Kidney (tissue), 14 donors: ENCODE results near the gene ST6GAL2. TPM values are rescaled to one million over a fixed set of nuclear protein-coding genes. Genes with fewer than 3 reads are reported as not detected.
A peak's percentile ranks its signal among the peaks of the same experiment; 100 is the strongest.

Experiments
- DNase-seq, 5 donors: peaks; one replicate each; pipeline ENCODE4 v3.0.0-alpha.2; 2013 to 2020
- FAIRE-seq: peaks from 2 replicates; lab custom pipeline; 2012; peaks lifted over from hg19 to GRCh38; lab: Jason Lieb, UNC
- H3K27ac ChIP-seq, 2 donors: one replicate each; pipeline ENCODE4 v1.7.0; 2013; ENCODE audit warnings: low read depth in 2 of 2, low read length in 2 of 2, inconsistent platforms in 1 of 2
- H3K27me3 ChIP-seq: one replicate; pipeline ENCODE4 v1.7.1; 2013; ENCODE audit warnings: low read length, inconsistent platforms; ENCODE audit not compliant: control insufficient read depth, insufficient read depth
- H3K36me3 ChIP-seq, 3 donors: one replicate each; pipeline versions ENCODE4 v1.7.0 to v1.7.1; 2013; ENCODE audit warnings: low read length in 3 of 3, control low read depth in 1 of 3, inconsistent platforms in 1 of 3; ENCODE audit not compliant: insufficient read depth in 3 of 3, control insufficient read depth in 2 of 3
- H3K4me1 ChIP-seq, 3 donors: one replicate each; pipeline versions ENCODE4 v1.7.0 to v1.7.1; 2013; ENCODE audit warnings: low read length in 3 of 3, inconsistent platforms in 1 of 3, low read depth in 1 of 3; ENCODE audit not compliant: control insufficient read depth in 2 of 3, insufficient read depth in 2 of 3
- H3K4me3 ChIP-seq, 3 donors: one replicate each; pipeline versions ENCODE4 v1.7.0 to v1.8.1; 2013; ENCODE audit warnings: low read length in 3 of 3, control low read depth in 1 of 3, inconsistent platforms in 1 of 3
- H3K9ac ChIP-seq, 3 donors: one replicate each; pipeline versions ENCODE4 v1.7.0 to v1.7.1; 2013; ENCODE audit warnings: low read length in 3 of 3, control low read depth in 1 of 3, inconsistent platforms in 1 of 3
- H3K9me3 ChIP-seq, 3 donors: one replicate each; pipeline versions ENCODE4 v1.7.0 to v1.7.1; 2013; ENCODE audit warnings: low read length in 3 of 3, control low read depth in 1 of 3, inconsistent platforms in 1 of 3; ENCODE audit not compliant: control insufficient read depth in 2 of 3, insufficient read depth in 1 of 3
- CTCF ChIP-seq: IDR thresholded peaks from 3 replicates; pipeline ENCODE4 v1.5.1; 2012; ENCODE audit warnings: mild to moderate bottlenecking, moderate library complexity, borderline replicate concordance; ENCODE audit not compliant: insufficient read depth; ENCODE audit errors: extremely low read depth
- intact Hi-C: fragments of 100-400 bp; cut with DNase I; formaldehyde crosslinking; loops from one replicate; pipeline ENCODE4 v1.11.1; 2022
- polyA plus RNA-seq: library from polyadenylated mRNA; stranded (reverse); fragments of 350-450 nt; fragmentation: Illumina TruSeq; extraction: RNeasy Lipid Tissue Mini Kit (QIAGEN cat#74804); gene quantifications from one replicate; pipeline ENCODE4 v1.2.3, GENCODE V29; 2014; ENCODE audit warnings: low read depth, low replicate concordance; ENCODE audit not compliant: insufficient read depth
- total RNA-seq: library from RNA; stranded (reverse); fragmentation: NEBNext Ultra II Directional; extraction: Animal tissue kit (Norgen Biotek cat#: 25700); gene quantifications from one replicate; pipeline ENCODE4 v1.2.1, GENCODE V29; 2021
- donor health status: control.
- donor health status: control.
- donor health status: control.
- donor health status: control.
- donor health status: control.
- donor health status: DM: yes; HTN: yes; CAD: no.
- donor health status: Normal renal cell carcinoma (clear cell type).

Gene ST6GAL2
- total and polyA plus RNA-seq, 2 donors from 2014 or later, result 0.22 to 1.2 TPM

- Histone ChIP-seq H3K36me3 (no peaks in the 10 kb centered on the region), H3K9me3 (no peaks in the 10 kb centered on the region), H3K27ac (no peak overlapping the region), H3K9ac (no peak overlapping the region), H3K4me1 (peaks cover 0 to 6% (median 0%) of the 10 kb centered on the region in 3 donors), H3K4me3 (no peak overlapping the region), H3K27me3 (no peaks in the 10 kb centered on the region)
- intact Hi-C loops, result no loop called here
- FAIRE-seq (no peak), DNase-seq (peak in 1 of 5 donors; percentile 21)
- no peak for TF ChIP-seq CTCF
Observed at GRCh38 chr2:106882673-106883072, 3.3 kb downstream of the ST6GAL2 start.

- no peak for DNase-seq
- no peak overlapping the region for H3K27ac ChIP-seq
- no peak for TF ChIP-seq CTCF
- FAIRE-seq, result no peak
- no peaks in the 10 kb centered on the region for H3K27me3 ChIP-seq
- H3K36me3 ChIP-seq, result no peaks in the 10 kb centered on the region
- intact Hi-C loops, result no loop called here
- no peaks in the 10 kb centered on the region for H3K9me3 ChIP-seq
- H3K4me1 ChIP-seq, result no peaks in the 10 kb centered on the region
- H3K9ac ChIP-seq, result no peak overlapping the region
- no peak overlapping the region for H3K4me3 ChIP-seq
Observed at GRCh38 chr2:106878206-106878605, 7.8 kb downstream of the ST6GAL2 start.

GRCh38 chr2:106876699-106877098 lies 9.3 kb downstream of the ST6GAL2 start:
- Histone ChIP-seq H3K36me3 (no peaks in the 10 kb centered on the region), H3K4me1 (no peaks in the 10 kb centered on the region), H3K9ac (no peak overlapping the region), H3K4me3 (no peak overlapping the region), H3K27ac (no peak overlapping the region), H3K27me3 (no peaks in the 10 kb centered on the region), H3K9me3 (no peaks in the 10 kb centered on the region)
- intact Hi-C loops, result no loop called here
- no peak for TF ChIP-seq CTCF
- DNase-seq (no peak), FAIRE-seq (no peak)
